GM19099 (cell line): ENCODE results near the gene NAP1L1.

Source experiments
- POLR2A ChIP-seq: IDR thresholded peaks from 3 replicates; pipeline ENCODE4 v1.6.1; 2011; ENCODE audit warnings: low read depth; ENCODE audit not compliant: insufficient read length; ENCODE audit errors: extremely low read depth

Gene NAP1L1

DNA sequence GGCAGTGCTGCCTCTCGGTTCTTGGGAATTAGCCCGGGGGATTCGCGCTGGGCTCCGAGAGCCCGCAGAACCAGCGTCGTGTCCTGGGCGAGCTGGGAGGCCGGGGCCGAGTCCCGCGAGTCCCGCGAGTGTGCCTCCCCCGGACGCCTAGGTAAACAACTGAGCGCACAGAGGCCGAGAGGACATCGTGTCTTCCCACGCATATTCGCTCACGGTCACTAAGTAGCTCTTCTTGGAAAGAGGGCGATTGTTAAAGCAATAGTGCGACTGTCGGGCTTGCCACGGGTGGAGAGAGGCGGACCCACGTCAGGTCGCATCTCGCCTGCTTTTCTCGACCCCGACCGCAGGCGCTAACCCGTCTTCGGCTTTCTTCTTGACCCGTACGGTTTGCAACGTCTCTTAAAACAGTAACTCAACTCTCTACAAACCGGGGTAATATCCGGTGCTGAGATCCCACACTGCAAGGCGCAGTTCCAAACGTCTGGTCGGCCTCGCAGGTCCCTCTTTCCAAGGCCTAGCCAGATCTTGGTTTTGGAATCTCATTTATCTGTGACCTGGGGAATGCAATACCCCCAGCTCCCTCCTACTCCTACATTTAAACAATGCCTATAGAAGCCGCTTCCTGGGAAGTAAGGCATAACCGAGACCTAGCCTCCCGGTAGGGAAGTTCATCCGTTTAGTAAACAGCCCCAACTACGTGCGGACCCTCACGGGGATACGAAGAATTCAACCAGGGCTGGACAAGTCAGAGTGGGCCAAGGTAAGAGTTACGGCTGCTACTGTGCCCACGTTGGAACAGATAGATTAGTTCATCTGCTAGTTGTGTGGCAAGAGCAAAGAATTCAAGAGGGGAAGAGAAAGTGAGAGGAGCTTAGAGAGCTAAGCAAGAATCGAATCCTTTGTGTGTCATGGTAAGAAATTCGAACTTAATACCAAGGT, 52.2 kb downstream of the NAP1L1 start:
- TF ChIP-seq POLR2A, result no peak

- TF ChIP-seq POLR2A, result peak; percentile 92
Observed at GRCh38 chr12:76031414-76032042, 53.0 kb downstream of the NAP1L1 start, which contains the start of gene PHLDA1. PHLDA1 (minus strand) TSS chr12:76031776.

DNA sequence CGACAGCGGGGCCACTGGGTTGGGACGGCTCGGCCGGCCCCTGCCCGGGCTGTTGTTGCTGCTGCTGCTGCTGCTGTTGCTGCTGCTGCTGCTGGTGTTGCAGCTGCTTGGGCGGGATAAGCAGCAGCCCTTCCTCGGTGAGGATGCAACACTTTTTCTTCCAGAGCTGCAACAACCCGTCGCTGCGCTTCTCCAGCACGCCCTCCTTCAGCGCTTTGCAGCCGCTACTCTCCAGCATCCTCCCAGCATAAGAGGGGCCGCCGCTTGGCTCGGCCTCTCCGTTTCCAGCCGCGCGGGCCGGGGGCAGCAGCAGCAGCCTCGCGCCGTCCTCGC, 53.4 kb downstream of the NAP1L1 start:
- no peak for TF ChIP-seq POLR2A

GRCh38 chr12:76030341-76031080, 54.0 kb downstream of the NAP1L1 start:
- no peak for TF ChIP-seq POLR2A

DNA sequence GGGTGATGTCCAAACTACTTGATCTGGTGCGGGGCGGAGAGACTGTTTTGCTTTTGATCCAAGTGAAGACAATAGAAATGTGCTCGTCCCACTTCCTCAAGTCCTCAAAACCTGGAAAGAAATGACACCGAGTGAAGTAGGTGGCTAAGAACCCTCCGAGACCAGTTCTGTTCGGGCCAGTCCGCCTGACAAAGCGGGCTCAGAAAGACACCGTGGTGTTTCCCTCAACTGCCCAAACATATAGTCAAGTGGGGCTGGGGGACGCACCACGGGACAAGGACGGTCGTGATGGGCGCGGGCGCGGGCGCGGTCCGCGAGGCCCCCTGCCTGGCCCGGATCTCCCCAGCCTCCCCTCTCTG, 54.5 kb downstream of the NAP1L1 start:
- no peak for TF ChIP-seq POLR2A

DNA sequence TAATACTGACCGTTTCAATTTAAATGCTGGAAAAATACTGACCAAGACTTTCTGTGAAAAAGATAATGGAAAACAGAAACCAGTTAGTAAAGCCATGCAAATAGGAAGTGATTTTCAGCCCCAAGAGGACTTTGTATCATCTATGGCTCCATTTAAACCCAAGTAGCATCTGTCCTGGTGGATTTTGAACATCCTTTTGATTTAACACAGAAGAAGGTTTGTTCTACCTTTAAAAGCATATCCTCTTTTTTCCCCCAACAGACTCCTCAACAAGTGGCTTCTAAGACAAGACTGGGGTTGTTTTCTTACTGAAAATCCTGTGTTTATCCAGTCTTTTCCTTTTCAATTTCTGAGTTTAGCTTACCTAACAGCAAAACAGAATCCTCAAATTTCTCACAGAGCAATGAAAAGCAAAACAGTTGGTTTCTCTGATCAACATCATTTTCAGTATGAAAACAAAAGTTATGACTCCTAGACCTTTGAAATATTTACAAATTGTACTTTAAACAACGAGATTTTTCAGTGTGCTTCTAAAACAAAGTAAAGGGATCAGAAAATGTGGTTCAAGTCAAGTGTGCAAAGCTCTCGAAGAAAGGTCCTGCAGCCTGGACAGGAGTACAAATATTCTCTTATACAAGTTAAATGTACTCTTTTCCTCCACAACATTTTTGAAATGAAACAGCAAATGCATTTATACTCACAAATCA, 55.8 kb downstream of the NAP1L1 start:
- no peak for TF ChIP-seq POLR2A

GRCh38 chr12:76026643-76027063, 57.8 kb downstream of the NAP1L1 start:
- no peak for TF ChIP-seq POLR2A

- no peak for TF ChIP-seq POLR2A
Observed at GRCh38 chr12:76025601-76026575, 58.6 kb downstream of the NAP1L1 start.

- no peak for TF ChIP-seq POLR2A
Observed at GRCh38 chr12:76024942-76025600, 59.4 kb downstream of the NAP1L1 start.

GRCh38 chr12:76024102-76024781, 60.2 kb downstream of the NAP1L1 start:
- no peak for TF ChIP-seq POLR2A

GRCh38 chr12:76023069-76023690, 61.3 kb downstream of the NAP1L1 start:
- TF ChIP-seq POLR2A, result no peak

DNA sequence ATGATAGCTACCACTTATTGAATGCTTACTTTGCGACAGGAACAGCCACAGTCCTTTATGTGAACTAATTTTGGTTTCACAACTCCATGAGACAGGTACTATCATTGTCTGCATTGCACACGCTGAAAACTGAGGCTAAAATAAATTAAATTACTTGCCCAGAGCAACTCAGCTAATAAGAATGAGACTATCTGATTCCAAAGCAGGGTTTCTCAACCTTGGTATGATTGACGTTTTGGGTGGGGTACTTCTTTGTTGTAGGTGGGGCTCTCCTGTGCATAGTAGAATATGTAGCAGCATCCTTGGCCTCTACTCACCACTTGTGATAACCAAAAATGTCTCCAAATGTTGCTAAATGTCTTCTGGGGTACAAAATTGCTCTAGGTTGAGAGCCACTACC, 62.0 kb downstream of the NAP1L1 start:
- no peak for TF ChIP-seq POLR2A

GRCh38 chr12:76020731-76021672, 63.5 kb downstream of the NAP1L1 start:
- TF ChIP-seq POLR2A, result no peak
